GM23338 (cell line): Measurements from ENCODE around the gene KCTD13. TPM values are rescaled to one million over a fixed set of nuclear protein-coding genes. Genes with fewer than 3 reads are reported as not detected.

Experiments used
- ATAC-seq: fragments of 200-7000 bp; cut with Tn5 transposase; 3 replicates; pipeline ENCODE4 v1.9.1; 2020
- DNase-seq: peaks from one replicate; pipeline ENCODE4 v3.0.0-alpha.2; 2015; ENCODE audit warnings: low spot score
- H2AFZ ChIP-seq: fragments of 200-600 bp; sonication (generic); 2 replicates; pipeline ENCODE4 v1.8.0; 2016; ENCODE audit warnings: antibody characterized with exemption, mild to moderate bottlenecking, moderate library complexity
- H3F3A ChIP-seq: fragments of 200-600 bp; sonication (generic); replicated peaks from 2 replicates; pipeline ENCODE4 v1.8.0; 2017; ENCODE audit warnings: antibody characterized with exemption, mixed run types, low read depth
- H3K27ac ChIP-seq: fragments of 200-600 bp; sonication (generic); 2 replicates; pipeline ENCODE4 v1.6.1; 2016; ENCODE audit warnings: low read depth
- H3K27me3 ChIP-seq: fragments of 200-600 bp; sonication (generic); 2 replicates; pipeline ENCODE4 v1.8.0; 2016; ENCODE audit warnings: mild to moderate bottlenecking, mixed run types, moderate library complexity; ENCODE audit not compliant: insufficient read depth
- H3K36me3 ChIP-seq: fragments of 200-600 bp; sonication (generic); 2 replicates; pipeline ENCODE4 v1.8.0; 2016; ENCODE audit warnings: mild to moderate bottlenecking; ENCODE audit not compliant: insufficient read depth
- H3K4me1 ChIP-seq: fragments of 200-600 bp; sonication (generic); 2 replicates; pipeline ENCODE4 v1.8.0; 2016; ENCODE audit warnings: mild to moderate bottlenecking, moderate library complexity; ENCODE audit not compliant: insufficient read depth
- H3K4me2 ChIP-seq: fragments of 200-600 bp; sonication (generic); 2 replicates; pipeline ENCODE4 v1.7.1; 2017; ENCODE audit warnings: mixed run types
- H3K4me3 ChIP-seq: fragments of 200-600 bp; sonication (generic); 2 replicates; pipeline ENCODE4 v1.6.1; 2016; ENCODE audit warnings: mixed run types
- H3K79me2 ChIP-seq: fragments of 200-600 bp; sonication (generic); replicated peaks from 2 replicates; pipeline ENCODE4 v1.8.0; 2017; ENCODE audit warnings: mild to moderate bottlenecking; ENCODE audit not compliant: insufficient read depth
- H3K9me2 ChIP-seq: fragments of 200-600 bp; sonication (generic); 2 replicates; pipeline ENCODE4 v1.8.0; 2017; ENCODE audit not compliant: insufficient read depth
- H4K20me1 ChIP-seq: fragments of 200-600 bp; sonication (generic); replicated peaks from 2 replicates; pipeline ENCODE4 v1.8.0; 2017; ENCODE audit warnings: mild to moderate bottlenecking; ENCODE audit not compliant: insufficient read depth
- H3K27ac Mint-ChIP-seq: 2 replicates; pipeline ENCODE4 v1.8.0; 2020; ENCODE audit warnings: inconsistent platforms, mild to moderate bottlenecking, moderate library complexity, mixed read lengths
- H3K27me3 Mint-ChIP-seq: 3 replicates; pipeline ENCODE4 v1.8.0; 2022; ENCODE audit warnings: low read depth, mild to moderate bottlenecking, moderate library complexity, mixed read lengths, inconsistent platforms; ENCODE audit not compliant: insufficient read depth, poor library complexity
- H3K36me3 Mint-ChIP-seq: 3 replicates; pipeline ENCODE4 v1.8.0; 2021; ENCODE audit warnings: low read depth, mild to moderate bottlenecking, inconsistent platforms, moderate library complexity, mixed read lengths
- H3K4me1 Mint-ChIP-seq: 3 replicates; pipeline ENCODE4 v1.8.0; 2020; ENCODE audit warnings: mild to moderate bottlenecking, inconsistent platforms, mixed read lengths
- H3K4me3 Mint-ChIP-seq: 3 replicates; pipeline ENCODE4 v1.8.0; 2021; ENCODE audit warnings: moderate library complexity, mild to moderate bottlenecking, inconsistent platforms, mixed read lengths
- H3K9me3 Mint-ChIP-seq: 3 replicates; pipeline ENCODE4 v1.8.0; 2020; ENCODE audit warnings: moderate library complexity, mild to moderate bottlenecking, inconsistent platforms, mixed read lengths
- CREB1 ChIP-seq: fragments of 250-450 bp; sonication (Bioruptor Pico); IDR thresholded peaks from 2 replicates; pipeline ENCODE4 v1.5.0; 2020; ENCODE audit warnings: low read depth, mild to moderate bottlenecking, moderate library complexity
- EZH2phosphoT487 ChIP-seq: fragments of 200-600 bp; sonication (generic); IDR thresholded peaks from one replicate; pipeline ENCODE4 v1.8.1; 2018; ENCODE audit warnings: antibody characterized with exemption; ENCODE audit not compliant: unreplicated experiment
- JUNB ChIP-seq: IDR thresholded peaks from one replicate; pipeline ENCODE4 v1.6.1; 2016; ENCODE audit warnings: antibody characterized with exemption; ENCODE audit not compliant: unreplicated experiment
- STAT1 ChIP-seq: IDR thresholded peaks from one replicate; pipeline ENCODE4 v1.6.1; 2016; ENCODE audit warnings: antibody characterized with exemption; ENCODE audit not compliant: unreplicated experiment
- ZNF114 ChIP-seq: fragments of 250-450 bp; sonication (Bioruptor Pico); IDR thresholded peaks from 2 replicates; pipeline ENCODE4 v1.5.0; 2020; ENCODE audit warnings: mild to moderate bottlenecking, moderate library complexity
- ZNF331 ChIP-seq: fragments of 250-450 bp; sonication (Bioruptor Pico); IDR thresholded peaks from 2 replicates; pipeline ENCODE4 v1.5.0; 2020; ENCODE audit warnings: low read depth, mild to moderate bottlenecking, moderate library complexity
- polyA plus RNA-seq: library from polyadenylated mRNA; unstranded; fragments of >200 nt; fragmentation: Nextera tagmentation; extraction: Ambion mirVana; gene quantifications from 2 replicates; pipeline ENCODE4 v1.2.1, GENCODE V29; 2016
- total RNA-seq: library from RNA; depleted of rRNA; stranded (reverse); fragments of >200 nt; shearing (Covaris generic); gene quantifications from 2 replicates; pipeline ENCODE4 v1.2.3, GENCODE V29; 2014
- TF ChIP-seq, protein P1 (sequence below), 2 experiments: fragments of 200-600 bp in 1 of 2; sonication (generic) in 1 of 2; conservative IDR thresholded peaks; 2 replicates each; pipeline versions ENCODE4 v1.5.1 to v1.6.1; 2016 to 2017; ENCODE audit warnings: antibody characterized with exemption in 2 of 2, low read depth in 2 of 2, mild to moderate bottlenecking in 2 of 2, moderate library complexity in 1 of 2
- TF ChIP-seq, protein P2 (sequence below): fragments of 250-450 bp; sonication (Bioruptor Pico); IDR thresholded peaks from 2 replicates; pipeline ENCODE4 v1.5.0; 2020; ENCODE audit warnings: mild to moderate bottlenecking, moderate library complexity
- TF ChIP-seq, protein P3 (sequence below): IDR thresholded peaks from one replicate; pipeline ENCODE4 v1.6.1; 2018; ENCODE audit warnings: antibody characterized with exemption; ENCODE audit not compliant: unreplicated experiment

KCTD13 gene
- total and polyA plus RNA-seq, 2 experiments from 2014 or later: 10.1 to 12.2 TPM

DNA sequence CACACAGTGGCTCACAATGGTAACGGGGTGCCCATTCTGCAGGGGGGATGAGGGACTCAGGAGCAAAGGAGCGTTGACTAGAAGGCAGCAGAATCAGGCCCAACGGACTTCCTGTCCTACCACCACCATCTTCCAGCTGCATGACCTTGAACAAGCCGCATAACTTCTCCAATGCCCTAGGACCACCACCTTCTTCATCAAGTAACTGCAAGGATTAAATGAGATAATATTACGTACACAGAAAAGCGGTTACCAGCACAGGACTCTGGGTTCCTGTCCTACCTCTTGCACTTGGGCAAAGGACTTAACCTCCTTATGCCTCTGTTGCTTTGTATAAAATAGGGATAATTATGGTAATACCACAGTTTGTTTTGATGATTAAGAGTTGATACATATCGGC, 21.1 kb downstream of the KCTD13 start:
- H3K4me1 ChIP-seq: peaks cover 8% of the 10 kb centered on the region
- no peaks in the 10 kb centered on the region for H3K27me3 ChIP-seq

More for the DNA sequence above, 21.1 kb downstream of the KCTD13 start:
- peaks cover 16% of the 10 kb centered on the region for H3K27me3 Mint-ChIP-seq
- H3K4me3 ChIP-seq: no peak overlapping the region
- no peak for TF ChIP-seq STAT1
- TF ChIP-seq EZH2phosphoT487: no peak
- TF ChIP-seq ZNF114 (CRISPR knock-in tag): no peak
- TF ChIP-seq, protein P1, sequence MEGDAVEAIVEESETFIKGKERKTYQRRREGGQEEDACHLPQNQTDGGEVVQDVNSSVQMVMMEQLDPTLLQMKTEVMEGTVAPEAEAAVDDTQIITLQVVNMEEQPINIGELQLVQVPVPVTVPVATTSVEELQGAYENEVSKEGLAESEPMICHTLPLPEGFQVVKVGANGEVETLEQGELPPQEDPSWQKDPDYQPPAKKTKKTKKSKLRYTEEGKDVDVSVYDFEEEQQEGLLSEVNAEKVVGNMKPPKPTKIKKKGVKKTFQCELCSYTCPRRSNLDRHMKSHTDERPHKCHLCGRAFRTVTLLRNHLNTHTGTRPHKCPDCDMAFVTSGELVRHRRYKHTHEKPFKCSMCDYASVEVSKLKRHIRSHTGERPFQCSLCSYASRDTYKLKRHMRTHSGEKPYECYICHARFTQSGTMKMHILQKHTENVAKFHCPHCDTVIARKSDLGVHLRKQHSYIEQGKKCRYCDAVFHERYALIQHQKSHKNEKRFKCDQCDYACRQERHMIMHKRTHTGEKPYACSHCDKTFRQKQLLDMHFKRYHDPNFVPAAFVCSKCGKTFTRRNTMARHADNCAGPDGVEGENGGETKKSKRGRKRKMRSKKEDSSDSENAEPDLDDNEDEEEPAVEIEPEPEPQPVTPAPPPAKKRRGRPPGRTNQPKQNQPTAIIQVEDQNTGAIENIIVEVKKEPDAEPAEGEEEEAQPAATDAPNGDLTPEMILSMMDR (conservative IDR thresholded peaks at IDR 0.05; ENCODE audit: low read depth in 2 of 2): no peak
- TF ChIP-seq, protein P2, sequence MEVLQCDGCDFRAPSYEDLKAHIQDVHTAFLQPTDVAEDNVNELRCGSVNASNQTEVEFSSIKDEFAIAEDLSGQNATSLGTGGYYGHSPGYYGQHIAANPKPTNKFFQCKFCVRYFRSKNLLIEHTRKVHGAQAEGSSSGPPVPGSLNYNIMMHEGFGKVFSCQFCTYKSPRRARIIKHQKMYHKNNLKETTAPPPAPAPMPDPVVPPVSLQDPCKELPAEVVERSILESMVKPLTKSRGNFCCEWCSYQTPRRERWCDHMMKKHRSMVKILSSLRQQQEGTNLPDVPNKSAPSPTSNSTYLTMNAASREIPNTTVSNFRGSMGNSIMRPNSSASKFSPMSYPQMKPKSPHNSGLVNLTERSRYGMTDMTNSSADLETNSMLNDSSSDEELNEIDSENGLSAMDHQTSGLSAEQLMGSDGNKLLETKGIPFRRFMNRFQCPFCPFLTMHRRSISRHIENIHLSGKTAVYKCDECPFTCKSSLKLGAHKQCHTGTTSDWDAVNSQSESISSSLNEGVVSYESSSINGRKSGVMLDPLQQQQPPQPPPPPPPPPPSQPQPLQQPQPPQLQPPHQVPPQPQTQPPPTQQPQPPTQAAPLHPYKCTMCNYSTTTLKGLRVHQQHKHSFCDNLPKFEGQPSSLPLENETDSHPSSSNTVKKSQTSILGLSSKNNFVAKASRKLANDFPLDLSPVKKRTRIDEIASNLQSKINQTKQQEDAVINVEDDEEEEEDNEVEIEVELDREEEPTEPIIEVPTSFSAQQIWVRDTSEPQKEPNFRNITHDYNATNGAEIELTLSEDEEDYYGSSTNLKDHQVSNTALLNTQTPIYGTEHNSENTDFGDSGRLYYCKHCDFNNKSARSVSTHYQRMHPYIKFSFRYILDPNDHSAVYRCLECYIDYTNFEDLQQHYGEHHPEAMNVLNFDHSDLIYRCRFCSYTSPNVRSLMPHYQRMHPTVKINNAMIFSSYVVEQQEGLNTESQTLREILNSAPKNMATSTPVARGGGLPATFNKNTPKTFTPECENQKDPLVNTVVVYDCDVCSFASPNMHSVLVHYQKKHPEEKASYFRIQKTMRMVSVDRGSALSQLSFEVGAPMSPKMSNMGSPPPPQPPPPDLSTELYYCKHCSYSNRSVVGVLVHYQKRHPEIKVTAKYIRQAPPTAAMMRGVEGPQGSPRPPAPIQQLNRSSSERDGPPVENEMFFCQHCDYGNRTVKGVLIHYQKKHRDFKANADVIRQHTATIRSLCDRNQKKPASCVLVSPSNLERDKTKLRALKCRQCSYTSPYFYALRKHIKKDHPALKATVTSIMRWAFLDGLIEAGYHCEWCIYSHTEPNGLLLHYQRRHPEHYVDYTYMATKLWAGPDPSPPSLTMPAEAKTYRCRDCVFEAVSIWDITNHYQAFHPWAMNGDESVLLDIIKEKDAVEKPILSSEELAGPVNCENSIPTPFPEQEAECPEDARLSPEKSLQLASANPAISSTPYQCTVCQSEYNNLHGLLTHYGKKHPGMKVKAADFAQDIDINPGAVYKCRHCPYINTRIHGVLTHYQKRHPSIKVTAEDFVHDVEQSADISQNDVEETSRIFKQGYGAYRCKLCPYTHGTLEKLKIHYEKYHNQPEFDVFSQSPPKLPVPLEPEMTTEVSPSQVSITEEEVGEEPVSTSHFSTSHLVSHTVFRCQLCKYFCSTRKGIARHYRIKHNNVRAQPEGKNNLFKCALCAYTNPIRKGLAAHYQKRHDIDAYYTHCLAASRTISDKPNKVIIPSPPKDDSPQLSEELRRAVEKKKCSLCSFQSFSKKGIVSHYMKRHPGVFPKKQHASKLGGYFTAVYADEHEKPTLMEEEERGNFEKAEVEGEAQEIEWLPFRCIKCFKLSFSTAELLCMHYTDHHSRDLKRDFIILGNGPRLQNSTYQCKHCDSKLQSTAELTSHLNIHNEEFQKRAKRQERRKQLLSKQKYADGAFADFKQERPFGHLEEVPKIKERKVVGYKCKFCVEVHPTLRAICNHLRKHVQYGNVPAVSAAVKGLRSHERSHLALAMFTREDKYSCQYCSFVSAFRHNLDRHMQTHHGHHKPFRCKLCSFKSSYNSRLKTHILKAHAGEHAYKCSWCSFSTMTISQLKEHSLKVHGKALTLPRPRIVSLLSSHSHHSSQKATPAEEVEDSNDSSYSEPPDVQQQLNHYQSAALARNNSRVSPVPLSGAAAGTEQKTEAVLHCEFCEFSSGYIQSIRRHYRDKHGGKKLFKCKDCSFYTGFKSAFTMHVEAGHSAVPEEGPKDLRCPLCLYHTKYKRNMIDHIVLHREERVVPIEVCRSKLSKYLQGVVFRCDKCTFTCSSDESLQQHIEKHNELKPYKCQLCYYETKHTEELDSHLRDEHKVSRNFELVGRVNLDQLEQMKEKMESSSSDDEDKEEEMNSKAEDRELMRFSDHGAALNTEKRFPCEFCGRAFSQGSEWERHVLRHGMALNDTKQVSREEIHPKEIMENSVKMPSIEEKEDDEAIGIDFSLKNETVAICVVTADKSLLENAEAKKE: no peak
- TF ChIP-seq ZNF331 (CRISPR knock-in tag): no peak
- no peak for TF ChIP-seq JUNB
- TF ChIP-seq CREB1: no peak
- TF ChIP-seq, protein P3, sequence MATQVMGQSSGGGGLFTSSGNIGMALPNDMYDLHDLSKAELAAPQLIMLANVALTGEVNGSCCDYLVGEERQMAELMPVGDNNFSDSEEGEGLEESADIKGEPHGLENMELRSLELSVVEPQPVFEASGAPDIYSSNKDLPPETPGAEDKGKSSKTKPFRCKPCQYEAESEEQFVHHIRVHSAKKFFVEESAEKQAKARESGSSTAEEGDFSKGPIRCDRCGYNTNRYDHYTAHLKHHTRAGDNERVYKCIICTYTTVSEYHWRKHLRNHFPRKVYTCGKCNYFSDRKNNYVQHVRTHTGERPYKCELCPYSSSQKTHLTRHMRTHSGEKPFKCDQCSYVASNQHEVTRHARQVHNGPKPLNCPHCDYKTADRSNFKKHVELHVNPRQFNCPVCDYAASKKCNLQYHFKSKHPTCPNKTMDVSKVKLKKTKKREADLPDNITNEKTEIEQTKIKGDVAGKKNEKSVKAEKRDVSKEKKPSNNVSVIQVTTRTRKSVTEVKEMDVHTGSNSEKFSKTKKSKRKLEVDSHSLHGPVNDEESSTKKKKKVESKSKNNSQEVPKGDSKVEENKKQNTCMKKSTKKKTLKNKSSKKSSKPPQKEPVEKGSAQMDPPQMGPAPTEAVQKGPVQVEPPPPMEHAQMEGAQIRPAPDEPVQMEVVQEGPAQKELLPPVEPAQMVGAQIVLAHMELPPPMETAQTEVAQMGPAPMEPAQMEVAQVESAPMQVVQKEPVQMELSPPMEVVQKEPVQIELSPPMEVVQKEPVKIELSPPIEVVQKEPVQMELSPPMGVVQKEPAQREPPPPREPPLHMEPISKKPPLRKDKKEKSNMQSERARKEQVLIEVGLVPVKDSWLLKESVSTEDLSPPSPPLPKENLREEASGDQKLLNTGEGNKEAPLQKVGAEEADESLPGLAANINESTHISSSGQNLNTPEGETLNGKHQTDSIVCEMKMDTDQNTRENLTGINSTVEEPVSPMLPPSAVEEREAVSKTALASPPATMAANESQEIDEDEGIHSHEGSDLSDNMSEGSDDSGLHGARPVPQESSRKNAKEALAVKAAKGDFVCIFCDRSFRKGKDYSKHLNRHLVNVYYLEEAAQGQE: no peak
- peaks cover 15% of the 10 kb centered on the region for H3K36me3 Mint-ChIP-seq
- peaks cover 6% of the 10 kb centered on the region; the same call in 1 of the 2 replicates for H4K20me1 ChIP-seq
- H3K4me3 Mint-ChIP-seq: no peak overlapping the region
- H3K27ac Mint-ChIP-seq: no peak overlapping the region
- peaks cover 14% of the 10 kb centered on the region; the same call in 1 of the 2 replicates for H3K79me2 ChIP-seq
- H3K36me3 ChIP-seq: no peaks in the 10 kb centered on the region
- ATAC-seq: no peak
- peaks cover 18% of the 10 kb centered on the region for H3K4me1 Mint-ChIP-seq
- H3K9me2 ChIP-seq: no peaks in the 10 kb centered on the region
- no peaks in the 10 kb centered on the region for H3K9me3 Mint-ChIP-seq
- H2AFZ ChIP-seq: no peak overlapping the region
- no peak overlapping the region for H3K27ac ChIP-seq
- no peak overlapping the region for H3K4me2 ChIP-seq
- H3F3A ChIP-seq: 0 out of 2 replicates have a peak, but pooled peaks cover 3% of the 10 kb centered on the region
- DNase-seq: no peak
